Stimulated activated CD4-positive, alpha-beta T cell treated with anti-CD3 and anti-CD28 coated beads, Interleukin-2, amount 100 ng/mL, for 24 hours (primary cell): Measurements from ENCODE around the gene LMNTD2.
A peak's percentile ranks its signal among the peaks of the same experiment; 100 is the strongest.

Experiments used
- DNase-seq, 2 donors: peaks; one replicate each; pipeline ENCODE4 v3.0.0-alpha.2; 2020

Gene LMNTD2, protein sequence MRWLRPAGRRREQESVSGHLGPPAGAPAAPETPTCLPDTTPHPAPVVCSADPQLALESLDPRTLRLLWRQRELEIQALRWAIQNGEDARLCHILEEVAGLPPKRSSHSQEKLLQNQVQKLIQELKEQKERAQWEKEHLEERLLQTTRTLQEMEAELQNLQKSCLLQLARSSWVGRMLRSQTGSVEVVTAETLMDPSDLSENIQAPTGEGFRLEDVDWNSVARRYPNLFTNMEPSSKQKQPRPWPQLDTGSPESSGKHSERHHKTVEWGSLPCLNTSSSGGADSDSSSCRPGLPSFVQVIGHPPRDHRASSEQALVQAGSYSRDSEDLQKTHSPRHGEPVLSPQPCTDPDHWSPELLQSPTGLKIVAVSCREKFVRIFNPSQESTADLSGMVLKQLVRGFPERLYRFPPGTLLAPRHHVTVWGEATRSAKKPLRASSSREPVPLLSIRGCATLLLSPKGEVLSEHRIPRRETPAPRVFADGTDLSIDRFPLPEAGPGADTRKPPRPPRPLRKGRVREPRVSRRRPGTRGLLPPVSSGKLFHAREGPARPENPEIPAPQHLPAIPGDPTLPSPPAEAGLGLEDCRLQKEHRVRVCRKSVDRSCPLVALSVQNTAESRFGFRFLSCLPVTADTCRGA

DNA sequence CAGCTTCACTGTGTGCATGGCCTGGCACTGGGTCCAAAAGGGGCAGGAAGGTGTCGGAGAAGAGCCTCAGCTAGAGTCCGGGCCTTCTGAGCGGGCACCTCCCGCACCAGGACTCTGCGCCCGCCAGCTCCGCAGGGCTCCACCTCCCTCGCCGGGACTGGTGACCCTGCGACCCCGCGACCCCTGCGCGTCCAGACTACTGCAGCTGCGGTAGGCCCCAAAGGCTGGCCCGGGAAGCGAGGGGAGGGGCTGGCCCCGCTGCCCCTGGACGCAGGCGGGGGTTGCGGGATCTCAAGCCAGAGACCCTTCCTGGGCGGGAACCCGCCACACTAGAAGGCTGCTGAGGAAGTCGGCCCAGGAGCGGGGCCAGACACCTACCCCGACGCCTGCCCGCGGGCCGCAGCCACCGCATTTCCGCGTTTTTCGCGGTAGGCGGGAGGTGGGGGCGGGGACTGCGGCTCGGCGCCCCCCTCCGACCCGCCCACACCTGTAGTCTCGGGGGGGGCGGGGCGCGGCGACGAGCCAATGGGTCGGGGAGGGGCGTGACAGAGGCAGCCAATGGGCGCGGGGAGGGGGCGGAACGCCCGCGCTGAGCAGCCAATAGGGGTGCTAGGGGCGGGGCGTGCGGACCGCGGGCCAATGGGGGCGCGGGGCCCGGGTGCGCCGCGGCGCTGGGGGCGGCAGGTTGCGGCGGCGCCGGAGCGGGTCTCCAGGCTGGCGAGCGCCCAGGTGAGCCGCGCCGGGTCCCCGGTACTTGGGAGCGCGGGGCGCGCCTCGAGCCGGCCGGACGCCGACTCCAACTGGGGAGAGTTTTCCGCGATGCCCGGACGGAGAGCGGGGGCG lies at the start of gene LMNTD2, which contains the start of gene RASSF7:
Gene LMNTD2, minus strand, starts transcription at position 434 of the 843 bp plus-strand sequence. Its CDS starts 22 bp downstream, at position 412.
Gene RASSF7, plus strand, starts transcription at position 666 of the 843 bp plus-strand sequence. CDS start 799 bp downstream, outside the sequence.
- peak; percentile 96 to 98 for DNase-seq

DNA sequence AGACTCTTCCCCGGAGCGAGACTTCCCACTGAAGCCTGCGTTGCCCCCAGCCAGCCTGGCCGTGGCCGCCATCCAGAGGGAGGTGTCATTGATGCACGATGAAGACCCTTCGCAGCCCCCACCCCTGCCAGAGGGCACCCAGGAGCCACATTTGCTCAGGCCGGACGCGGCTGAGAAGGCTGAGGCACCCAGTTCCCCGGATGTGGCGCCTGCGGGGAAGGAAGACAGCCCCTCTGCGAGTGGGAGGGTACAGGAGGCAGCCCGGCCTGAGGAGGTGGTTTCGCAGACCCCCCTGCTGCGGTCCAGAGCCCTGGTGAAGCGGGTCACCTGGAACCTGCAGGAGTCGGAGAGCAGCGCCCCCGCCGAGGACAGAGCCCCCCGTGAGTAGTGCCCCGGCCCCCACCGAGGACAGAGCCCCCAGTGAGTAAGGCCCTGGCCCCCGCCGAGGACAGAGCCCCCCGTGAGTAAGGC lies 48.8 kb upstream of the LMNTD2 start:
- DNase-seq: no peak

DNA sequence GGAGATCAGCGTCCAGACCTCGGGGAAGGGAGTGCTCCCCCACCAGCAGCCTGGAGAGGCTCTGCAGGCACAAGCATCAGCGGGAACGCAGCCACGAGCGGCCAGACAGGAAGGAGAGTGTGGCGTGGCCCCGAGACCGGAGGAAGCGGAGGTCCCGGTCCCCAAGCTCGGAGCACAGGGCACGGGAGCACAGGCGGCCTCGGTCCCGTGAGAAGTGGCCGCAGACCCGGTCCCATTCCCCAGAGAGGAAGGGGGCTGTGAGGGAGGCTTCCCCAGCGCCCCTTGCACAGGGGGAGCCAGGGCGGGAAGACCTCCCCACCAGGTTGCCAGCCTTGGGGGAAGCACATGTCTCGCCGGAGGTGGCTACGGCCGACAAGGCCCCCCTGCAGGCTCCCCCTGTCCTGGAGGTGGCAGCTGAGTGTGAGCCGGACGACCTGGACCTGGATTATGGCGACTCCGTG lies 48.3 kb upstream of the LMNTD2 start:
- DNase-seq: no peak

DNA sequence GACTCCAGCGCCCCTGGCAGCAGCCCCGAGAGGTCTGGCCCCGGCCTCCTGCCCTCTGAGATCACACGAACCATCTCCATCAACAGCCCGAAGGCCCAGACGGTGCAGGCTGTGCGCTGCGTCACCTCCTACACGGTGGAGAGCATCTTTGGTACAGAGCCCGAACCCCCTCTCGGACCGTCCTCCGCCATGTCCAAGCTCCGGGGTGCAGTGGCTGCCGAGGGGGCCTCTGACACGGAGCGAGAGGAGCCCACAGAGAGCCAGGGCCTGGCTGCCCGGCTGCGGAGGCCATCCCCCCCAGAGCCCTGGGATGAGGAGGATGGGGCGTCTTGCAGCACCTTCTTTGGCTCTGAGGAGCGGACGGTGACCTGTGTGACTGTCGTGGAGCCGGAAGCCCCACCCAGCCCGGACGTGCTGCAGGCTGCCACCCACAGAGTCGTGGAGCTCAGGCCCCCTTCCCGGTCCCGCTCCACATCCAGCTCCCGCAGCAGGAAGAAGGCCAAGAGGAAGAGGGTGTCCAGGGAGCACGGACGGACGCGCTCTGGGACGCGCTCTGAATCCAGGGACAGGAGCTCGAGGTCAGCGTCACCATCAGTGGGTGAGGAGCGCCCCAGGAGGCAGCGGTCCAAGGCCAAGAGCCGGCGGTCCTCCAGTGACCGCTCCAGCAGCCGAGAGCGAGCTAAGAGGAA lies 47.6 kb upstream of the LMNTD2 start:
- DNase-seq: no peak

DNA sequence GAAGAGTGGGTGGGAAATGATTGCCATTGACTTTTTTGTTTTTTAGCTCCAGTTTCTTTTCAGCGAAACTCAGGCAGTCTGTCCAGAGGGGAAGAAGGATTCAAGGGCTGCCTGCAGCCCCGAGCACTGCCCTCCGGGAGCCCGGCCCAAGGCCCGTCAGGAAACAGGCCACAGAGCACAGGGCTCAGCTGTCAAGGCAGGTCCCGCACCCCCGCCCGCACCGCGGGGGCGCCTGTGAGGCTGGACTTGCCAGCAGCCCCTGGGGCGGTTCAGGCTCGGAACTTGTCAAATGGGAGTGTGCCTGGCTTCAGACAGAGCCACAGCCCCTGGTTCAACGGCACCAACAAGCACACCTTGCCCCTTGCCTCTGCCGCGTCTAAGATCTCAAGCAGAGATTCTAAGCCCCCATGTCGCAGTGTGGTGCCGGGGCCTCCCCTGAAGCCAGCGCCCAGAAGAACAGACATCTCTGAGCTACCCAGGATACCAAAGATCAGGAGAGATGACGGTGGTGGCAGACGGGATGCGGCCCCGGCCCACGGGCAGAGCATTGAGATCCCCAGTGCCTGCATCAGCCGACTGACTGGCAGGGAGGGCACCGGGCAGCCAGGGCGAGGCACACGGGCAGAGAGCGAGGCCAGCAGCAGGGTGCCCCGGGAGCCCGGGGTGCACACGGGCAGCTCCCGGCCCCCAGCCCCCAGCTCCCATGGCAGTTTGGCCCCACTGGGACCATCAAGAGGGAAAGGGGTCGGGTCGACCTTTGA lies 46.7 kb upstream of the LMNTD2 start:
- no peak for DNase-seq

DNA sequence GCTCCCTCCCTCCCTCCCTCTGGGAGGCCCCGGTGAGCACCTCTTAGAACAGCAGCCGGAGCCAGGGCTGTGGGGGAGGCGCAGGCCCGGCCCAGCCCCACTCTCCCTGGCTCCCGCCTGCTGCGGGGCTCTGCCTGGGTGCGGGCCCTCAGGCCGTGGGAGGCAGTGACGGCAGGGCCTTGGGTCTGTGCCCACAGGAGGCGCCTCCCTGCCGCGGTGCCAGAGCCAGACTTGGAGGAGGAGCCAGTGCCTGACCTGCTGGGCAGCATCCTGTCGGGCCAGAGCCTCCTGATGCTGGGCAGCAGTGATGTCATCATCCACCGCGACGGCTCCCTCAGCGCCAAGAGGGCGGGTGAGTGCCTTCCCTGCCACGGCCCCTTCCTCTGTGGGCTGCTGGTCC lies 45.7 kb upstream of the LMNTD2 start:
- no peak for DNase-seq

DNA sequence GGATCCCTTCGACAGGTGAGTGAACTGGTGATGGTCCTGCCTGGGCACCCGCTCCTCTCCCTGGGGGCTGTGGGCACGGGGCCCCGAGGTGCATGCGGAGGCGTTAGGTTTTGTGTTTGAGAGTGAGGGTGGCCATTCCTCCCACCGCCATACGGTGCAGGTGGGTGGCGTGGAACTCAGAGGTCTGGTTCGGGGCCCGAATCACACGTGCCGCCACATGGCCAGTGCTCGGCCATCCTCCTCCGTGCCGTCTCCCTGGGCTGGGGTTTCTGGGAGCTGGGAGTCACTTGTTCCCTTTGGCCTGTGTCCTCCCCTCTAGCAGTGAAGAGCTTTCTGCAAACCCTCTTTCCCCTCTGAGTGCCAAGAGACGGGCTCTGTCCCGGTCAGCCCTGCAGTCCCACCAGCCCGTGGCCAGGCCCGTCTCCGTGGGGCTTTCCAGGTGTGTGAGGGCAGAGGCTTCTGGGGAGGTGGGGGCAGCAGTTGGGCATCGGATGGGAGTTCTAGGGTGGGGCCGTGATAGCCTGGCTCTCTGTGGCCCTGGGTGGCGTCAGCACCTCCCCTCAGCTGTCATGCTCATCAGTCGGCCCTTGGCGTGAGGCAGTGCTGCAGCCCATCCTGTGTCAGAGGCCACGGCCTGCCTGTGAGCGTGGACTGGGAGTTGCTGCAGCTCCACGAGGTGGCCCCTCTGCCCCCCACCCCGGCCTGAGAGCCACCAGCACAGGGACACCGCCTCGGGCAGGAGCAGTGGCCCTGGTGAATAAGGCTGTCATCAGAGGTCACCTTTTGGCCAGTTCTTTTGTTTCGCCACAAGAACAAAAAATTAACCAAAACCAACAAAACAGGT lies 45.0 kb upstream of the LMNTD2 start:
- no peak for DNase-seq

DNA sequence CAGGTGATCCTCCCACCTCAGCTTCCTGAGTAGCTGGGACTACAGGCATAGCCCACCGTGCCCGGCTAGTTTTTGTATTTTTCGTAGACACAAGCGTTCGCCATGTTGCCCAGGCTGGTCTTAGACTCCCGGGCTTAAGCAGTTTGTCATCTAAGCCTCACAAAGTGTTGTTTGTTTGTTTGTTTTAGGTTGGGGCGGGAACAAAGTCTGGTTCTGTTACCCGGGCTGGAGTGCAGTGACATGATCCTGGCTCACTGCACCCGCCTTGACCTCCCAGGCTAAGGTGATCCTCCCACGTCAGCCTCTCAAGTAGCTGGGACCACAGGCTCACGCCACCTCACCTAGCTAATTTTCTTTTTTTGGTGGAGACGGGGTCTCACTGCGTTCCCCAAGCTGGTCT lies 42.6 kb upstream of the LMNTD2 start:
- DNase-seq: no peak

DNA sequence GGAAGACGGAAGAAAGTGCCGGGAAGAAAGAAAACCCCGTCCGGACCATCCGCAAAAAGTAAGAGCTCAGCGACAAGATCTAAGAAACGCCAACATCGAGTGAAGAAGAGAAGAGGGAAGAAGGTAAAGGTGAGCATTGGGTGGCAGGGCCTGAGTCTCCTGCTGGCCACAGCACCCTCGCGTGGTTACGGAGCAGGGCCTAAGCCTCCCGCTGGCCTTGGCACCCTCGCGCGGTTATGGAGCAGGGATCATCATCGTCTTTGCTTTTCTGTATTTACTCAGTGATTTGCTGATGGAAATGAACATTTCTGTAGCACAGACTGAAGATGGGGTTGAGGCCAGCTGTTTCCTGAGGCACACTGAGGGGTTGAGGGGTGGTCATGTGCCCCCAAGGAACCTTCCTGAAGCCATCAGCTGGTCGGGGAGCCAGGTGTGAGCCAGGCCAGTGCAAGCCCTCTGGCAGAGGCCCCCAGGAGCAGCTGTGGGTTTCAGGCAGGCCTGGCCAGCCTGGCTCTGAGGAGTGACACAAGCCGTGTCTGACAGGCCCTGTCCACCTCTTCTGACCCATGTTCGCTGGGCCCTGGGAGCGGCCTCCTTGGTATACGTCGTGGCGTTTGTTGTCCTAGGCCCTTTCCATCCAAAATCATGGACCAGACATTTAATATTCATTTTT lies 41.2 kb upstream of the LMNTD2 start:
- DNase-seq: no peak

DNA sequence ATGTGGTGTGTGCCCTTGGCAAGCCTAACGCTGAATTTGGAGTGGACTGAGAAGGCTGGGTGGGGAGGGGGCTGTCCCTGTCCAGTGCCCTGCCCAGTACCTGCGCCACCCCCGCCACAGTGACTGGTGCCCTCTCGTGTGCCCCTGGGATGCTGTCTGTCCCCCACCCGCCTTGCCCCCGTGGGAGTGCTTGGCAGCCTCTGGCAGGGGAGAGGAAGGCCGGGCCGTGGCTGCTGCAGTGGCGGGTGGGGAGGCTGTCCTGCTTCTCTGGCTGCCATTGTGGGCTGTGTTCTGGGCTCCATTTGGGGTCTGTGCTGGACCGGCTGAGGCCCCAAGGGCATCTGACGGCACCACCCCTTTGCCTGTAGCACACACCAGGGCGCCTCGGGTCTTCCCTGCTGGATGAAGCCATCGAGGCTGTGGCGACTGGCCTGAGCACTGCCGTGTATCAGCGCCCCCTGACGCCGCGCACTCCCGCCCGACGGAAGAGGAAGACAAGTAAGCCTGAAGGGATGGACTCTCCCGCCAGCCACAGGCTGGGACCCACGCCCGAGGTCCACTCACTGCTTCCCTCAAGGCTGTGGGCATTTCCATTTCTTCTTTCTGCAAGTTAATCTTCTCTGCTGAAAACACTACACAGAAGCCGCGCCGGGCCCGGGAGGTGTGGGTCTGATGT lies 37.6 kb upstream of the LMNTD2 start:
- DNase-seq: no peak

DNA sequence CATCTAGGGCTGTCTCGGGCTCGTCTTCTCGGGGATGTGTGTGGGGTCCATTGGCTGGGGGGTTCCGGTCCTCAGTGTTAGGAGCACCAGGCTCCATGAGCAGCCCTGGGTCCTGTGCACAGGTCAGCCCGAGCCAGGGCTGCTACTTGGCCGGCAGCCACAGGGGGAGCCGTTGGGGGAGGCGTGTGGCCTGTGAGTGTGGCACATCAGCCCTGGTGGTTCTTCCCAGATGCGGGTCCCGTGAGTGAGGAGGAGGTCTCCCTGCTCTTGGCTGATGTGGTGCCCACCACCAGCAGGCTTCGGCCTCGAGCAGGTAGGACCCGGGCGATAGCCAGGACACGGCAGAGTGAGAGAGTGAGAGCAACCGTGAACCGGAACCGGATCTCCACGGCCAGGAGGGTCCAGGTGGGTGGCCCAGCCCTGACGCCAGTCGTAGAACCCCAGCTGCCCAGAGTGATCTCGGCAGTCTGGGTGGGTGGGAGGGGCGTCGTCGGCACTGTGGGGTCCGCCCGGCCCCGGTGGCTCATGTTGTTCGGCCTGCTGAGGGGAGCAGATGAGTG lies 36.7 kb upstream of the LMNTD2 start:
- no peak for DNase-seq

DNA sequence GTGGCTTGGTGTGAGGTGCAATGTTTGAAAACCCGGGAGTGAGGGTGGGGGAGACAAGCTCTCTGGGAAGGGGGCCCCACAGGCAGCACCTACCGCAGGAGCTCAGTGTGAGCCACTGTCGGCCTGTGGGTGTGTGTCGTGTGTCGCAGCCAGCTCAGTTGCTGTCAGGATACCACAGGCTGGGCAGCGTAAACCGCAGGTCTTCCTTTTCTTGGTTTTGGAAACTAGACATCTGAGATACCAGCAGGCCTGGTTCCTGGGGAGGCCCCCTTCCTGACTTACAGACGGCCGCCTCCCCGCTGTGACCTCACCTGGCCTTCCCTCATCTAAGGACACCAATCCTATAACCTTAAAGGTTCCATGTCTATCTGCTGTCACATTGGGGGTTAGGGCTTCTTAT lies 35.8 kb upstream of the LMNTD2 start:
- no peak for DNase-seq

DNA sequence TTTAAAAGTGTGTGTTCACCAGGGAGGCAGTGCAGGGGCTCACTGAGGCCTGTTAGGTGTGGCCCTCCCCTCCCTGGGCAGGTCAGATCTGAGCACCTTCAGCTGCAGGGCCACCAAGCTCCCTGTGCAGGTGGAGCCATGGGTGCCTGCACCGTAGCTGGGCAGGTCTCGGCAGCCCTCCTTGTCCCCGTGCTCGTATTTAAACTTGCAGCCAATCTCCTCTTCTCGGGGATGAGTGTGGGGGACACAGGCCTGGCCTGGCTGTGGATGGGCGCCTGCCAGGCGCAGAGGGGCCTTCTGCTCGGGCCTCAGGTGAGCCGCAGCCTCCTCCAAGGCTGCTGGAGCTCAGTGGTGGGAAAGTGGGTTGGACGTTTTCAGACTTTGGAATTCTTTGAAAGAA lies 34.9 kb upstream of the LMNTD2 start:
- no peak for DNase-seq

DNA sequence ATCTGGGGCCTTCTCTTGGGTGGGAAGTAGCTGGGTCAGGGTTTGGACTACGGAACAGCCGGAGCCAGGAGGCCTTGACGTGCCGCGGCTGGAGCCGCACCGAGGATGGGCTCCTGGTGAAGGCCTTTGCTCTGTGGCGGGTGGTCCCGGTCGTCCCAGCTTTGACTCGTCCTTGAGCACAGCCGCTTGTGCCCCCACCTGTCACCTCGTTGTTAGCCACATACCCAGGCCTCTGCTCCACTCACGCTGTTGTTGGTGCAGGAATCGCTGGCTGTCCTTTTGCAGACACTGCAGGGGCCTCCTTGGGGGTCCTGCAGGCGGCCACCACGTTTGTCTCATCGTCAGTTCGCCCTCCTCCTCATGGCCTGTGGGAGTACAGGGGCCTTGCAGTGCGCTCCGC lies 32.8 kb upstream of the LMNTD2 start:
- no peak for DNase-seq

DNA sequence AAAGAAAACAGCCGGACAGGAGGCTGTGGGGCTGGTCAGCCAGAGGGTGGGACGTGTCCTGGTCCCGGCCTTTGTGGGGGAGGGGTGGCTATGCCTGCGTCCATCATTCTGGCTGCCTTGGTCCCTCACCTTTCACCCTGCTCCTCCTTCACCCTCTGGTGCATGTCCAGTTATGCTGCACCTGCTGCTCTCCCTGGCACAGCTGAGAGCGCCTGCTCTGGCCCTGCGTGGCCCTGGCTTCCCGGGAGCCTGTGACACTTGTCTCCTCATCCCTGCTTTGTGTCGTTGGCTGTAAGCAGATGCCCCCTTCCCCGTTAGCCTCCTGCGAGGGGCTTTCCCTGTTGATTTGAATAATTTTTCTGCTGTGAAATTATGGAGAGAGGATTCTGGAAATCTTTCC lies 32.4 kb upstream of the LMNTD2 start:
- no peak for DNase-seq

DNA sequence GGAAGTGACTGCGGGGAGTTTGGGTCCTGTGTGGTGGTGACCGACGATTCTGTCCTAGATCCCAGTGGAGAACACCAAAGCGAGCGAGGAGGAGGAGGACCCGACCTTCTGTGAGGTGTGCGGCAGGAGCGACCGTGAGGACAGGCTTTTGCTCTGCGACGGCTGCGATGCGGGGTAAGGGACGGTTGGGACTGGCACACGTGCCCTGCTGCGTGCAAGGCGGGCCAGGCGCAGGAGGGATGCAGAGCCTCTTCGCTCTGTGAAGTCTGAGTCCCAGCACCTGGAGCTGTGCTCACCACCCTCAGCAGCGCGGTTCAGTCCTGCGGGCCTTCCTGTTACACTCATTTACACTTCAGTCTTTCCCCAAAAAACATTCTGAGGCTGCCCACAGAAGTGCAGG lies 32.0 kb upstream of the LMNTD2 start:
- no peak for DNase-seq

DNA sequence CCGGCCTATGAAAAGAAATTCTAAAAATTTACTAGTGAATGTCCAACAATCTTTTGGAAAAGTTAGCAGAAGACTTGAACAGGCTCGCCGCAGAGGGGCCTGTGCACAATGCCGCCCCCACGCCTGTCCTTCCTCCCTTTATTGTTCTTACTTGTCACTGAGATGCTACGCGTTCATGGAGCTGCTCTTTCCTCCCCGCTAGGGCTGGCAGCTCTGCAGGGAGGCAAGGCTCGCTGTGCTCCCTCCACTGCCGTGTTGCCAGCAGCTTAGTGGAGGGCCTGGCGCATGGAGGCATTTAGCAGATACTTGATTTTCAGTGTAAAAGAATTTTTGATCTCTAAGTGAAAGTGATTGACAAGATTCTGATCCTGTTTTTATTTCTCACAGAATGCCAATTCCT lies 30.5 kb upstream of the LMNTD2 start:
- DNase-seq: no peak

DNA sequence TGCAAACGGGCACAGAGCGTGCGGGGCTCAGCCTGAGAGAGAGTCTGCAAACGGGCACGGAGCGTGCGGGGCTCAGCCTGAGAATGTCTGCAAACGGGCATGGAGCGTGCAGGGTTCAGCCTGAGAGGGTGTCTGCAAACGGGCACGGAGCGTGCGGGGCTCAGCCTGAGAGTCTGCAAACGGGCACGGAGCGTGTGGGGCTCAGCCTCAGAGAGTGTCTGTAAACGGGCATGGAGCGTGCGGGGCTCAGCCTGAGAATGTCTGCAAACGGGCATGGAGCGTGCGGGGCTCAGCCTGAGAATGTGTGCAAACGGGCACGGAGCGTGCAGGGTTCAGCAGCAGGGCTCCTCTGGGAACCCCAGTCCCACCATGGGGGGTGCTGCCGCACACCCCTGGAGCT lies 29.3 kb upstream of the LMNTD2 start:
- DNase-seq: no peak

DNA sequence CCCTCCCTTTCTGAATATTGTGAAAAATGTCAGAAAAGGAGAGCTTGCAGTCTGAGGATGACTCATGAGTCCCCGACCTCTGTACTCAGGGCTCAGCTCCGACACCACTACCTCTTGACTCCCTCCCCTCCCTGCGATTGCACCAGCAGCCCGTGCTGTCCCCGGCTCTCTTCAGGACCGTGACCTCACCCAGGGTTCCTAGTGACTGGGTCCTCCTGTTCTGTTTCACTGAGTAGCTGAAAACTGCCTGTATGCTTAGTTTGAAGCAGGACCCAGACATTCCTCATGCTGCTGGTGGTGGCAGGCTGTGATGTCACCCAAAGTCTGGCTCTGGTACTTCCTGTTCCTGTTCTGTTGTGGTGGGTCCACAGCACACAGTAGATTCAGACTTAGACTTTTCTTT lies 27.4 kb upstream of the LMNTD2 start:
- peak; percentile 62 to 66 for DNase-seq
